RCC 7860 (cell line): ENCODE results near the gene GLRX.
"Not testable (repeated sequence)": the region's sequence is repeated elsewhere in the genome, so short reads cannot be mapped to it uniquely, and the experiment has no call there.

Experiments used
- DNase-seq: peaks from one replicate; pipeline ENCODE4 v3.0.0-alpha.2; 2015; ENCODE audit warnings: low spot score
- FAIRE-seq: peaks from 2 replicates; lab custom pipeline; 2012; peaks lifted over from hg19 to GRCh38; lab: Jason Lieb, UNC

The GLRX gene

DNA sequence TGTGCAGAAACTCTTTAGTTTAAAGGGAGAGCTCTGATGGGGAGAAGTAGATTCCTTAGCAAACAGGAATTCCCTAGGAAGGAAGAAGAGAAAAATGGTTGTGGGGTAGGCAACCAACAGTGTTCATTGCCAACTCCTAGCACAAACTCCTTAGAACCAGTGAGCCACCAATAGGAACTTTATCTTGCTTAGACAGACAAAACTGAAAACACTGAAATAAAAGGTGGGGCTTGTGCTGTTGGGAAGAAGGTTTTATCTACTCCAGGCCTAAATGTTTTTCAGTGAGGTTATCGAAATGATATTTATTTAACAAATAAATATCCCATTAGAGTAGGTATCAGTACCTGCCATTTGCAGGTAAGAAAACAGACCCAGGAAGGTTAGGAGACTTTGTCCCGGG is 7.7 kb upstream of the GLRX start:
- DNase-seq (no peak), FAIRE-seq (no peak)

DNA sequence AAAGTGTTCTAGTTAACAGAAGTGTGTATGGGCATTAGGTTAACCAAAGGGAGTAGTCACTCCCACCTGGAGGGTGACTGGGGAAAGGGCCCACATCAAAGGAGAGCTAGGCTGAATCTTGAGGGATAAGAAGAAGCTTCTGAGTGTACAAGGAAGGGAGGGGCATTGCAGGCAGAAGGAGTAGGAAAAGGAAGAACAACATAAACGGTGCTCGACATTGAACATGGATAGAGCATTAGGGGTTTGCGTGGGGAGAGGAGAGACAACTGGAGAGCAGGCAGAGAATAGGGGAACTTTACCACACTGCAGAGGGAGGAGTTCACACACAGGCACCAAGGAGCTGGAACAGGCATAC is 5.3 kb upstream of the GLRX start:
- DNase-seq (no peak), FAIRE-seq (no peak)

DNA sequence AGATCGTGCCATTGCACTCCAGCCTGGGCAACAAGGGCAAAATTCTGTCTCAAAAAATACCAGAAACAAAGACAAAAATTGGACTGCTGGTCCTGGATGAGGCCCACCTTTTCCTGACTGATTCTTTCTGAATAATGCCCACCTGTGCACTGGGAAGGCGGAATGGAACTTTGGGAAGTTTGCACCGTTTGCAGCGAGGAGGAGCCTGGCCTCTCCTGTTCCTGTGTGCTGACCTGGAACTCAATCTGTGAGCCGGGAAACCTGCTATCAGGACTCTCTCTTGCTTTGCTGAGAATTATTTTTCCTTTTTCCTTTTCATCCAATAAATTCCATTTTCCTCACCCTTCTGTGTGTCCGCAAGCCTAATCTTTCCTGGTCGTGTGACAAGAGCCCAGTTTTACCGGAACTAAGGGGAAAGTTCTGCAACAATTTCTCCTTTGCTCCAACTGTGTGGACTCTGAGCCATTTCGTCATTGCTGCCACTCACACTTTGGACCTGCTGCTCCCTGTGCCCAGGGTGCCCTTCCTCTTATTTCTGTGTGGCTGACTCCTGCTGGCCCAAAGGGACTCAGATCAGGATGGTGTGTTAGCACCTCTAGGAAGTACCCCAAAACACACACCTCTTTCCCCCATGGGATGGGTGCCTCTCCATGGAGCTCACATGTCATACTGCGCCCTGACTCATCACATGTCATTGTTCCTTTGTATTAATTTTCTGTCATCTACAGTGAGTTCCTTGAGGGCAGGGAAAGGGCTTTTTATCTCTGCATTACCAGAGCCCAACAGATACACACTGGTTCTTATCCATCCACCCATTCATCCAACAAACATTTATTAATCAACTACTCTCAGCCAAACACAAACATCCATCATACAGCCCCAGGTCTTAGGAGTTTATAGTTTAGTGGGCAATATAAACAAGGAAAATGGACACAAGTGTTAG is 4.7 kb upstream of the GLRX start:
- FAIRE-seq: no peak
- DNase-seq: no peak

DNA sequence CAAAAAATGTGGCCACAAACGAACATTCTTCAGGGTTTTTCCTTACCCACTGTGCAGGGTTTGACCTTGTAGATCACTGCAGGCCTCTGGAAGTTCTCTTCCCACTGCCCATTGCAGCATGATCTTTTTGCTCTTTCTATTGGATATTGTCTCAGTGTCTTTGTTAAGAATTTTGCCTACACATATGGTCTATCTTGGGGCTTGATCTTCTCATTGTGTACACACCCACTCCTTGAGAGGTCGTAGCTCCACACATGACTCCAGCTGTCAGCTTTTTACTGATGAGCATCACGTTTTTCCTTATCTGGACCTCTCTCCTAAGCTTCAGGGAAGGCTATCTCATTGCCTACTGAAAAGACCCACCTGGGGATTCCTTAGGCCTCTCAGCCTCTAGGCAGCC is 3.0 kb upstream of the GLRX start:
- no peak for DNase-seq
- FAIRE-seq: no peak

DNA sequence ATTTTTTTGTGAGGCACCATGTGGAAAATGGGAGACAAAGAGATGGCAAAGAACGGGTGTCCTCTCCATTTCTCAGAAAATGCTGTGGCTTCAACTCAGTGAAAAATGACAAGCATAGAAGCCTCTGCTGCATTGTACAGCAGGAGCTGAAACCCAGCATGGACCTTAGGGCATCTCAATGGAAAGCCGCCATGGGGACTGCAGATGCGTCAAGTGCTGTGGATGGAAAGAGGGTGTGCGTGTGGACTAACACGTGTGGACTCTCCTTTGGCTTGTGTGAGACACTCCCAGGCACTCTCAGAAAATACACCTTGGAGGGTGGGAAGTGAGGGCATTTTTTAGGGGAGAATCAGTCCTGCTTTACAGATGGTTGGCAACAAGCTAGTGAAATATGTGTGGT is 2.2 kb upstream of the GLRX start:
- FAIRE-seq: no peak

DNA sequence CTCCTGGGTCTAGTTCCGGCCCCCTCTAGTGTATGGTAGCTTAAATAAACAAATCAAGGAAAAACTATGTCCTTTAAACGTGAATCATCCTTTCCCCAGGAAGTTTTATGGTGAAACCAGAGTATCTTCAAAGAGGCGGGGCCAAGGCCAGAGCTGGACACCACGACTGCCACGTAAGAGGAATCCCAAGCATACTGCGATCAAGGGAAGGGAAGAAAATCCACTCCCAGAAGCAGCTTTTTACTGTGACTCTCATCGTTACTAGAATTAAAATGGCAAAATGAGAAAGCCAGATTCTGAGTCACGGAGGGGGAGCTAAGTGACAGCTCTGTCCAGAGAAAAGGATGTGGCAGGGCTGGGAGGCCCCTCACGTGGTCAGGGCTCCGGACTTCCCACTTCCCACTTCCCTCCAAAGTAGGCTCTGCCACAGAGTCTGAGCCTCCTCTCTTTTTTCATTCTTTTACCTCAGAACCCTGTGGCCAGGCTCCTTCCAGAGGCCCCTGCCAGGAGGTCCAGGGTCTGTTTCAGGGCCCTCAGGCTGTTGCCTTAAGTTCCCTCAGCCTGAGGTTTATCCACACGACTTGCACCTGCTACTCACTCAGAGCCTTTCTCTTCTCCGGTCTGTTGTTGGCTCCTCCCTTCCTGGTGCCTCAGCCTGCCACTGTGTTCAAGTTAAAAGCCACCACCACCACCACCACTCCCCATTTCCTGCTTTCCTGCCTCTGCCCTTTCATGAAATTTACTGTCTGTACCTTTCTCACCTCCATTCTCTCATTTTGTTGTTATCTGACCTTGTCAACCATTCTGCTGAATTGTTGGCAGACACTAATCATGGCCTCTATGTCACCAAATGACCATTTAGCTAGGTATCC is 1.4 kb upstream of the GLRX start:
- peak; percentile 74 for DNase-seq

More for the DNA sequence above, 2.2 kb upstream of the GLRX start:
- no peak for DNase-seq

DNA sequence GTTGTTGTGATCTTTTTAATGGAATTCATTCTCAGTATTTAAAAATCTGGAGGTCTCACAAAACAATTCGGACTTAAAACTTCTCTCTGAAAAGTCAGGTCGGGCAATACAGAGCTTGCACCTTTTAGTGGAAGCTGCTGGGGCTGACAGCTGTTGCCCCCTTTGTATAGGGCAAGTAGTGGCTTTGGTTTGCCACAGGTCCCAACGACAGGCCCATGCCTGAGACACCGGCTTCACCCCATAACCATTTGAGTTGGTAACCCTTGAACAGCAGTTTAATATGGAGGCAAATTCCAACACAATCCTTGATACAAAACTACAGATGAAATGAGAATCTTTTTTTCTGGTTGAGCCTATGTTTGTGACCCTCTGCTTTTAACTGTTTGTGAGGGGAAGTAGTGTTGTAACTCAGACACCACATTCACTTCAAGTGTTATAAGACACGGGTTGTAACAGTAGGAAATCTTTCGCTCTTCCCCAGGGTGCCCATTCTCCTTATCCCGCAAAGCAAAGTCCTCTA is 752 bp upstream of the GLRX start:
- no peak for DNase-seq
- no peak for FAIRE-seq

More for the DNA sequence above, 1.4 kb upstream of the GLRX start:
- FAIRE-seq: no peak

DNA sequence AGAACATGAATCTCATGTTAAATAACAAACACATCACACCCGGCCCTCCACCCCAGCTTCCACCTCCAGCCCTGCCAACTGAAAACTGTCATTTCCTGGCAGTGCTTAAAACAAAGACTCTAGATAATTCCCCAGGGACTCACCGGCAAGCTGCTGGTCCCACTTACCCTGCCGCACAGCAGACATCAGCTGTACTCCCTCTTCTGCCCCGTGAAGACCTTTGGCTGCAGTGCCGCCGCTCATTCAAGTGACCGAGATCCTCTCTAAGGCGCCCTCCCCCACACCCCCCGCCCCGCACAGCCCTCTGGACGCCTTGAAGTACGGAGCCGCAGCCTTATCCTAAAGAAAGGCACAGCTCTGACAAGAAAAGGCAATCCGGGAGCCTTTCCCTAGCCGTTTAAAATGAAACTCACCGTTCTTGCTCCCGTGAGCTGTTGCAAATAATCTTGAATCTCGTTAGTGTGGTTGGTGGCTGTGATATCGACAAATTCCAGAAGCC is 434 bp downstream of the GLRX start:
- no peak for DNase-seq
- FAIRE-seq: no peak

DNA sequence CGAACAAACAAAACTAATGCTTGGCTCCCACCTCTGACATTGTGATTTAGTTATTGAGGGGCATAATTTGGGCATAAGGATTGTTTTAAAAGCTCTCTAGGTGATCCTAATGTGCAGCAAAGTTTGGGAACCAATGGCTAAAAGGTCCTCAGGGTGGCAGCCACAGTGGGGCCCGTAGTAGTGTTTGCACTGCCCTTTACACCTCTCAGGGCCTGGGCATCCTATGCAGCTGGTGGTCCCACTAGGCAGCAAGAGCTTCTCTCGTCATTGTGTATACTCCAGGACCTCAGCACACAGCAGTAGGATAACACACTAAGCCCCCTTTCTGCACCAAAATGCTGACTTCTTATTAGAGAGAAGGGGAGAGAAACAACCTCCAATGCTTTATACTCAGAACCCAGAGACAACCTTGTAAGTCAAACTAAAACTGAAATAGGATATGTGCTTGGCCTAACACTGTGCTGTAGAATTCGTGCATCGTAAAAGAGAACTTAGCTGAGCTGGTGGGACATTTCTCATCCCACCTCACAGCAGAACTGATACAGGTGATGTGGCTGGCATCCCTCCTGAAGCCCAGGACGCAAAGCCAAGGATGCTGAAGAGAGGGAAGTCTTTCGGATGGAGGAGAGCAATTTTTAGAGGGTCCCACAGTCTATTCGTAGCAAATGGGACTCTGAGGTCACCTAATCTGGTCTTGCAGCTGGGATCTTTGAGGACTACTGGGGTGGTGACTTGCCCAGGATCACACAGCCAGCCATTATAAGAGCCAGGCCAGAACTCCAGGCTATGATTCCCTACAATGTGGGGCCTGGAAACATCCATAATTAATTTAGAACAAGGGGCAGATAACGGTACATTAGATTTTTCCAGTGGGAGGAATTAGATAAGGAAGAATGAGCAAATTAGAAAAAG is 1.2 kb downstream of the GLRX start:
- FAIRE-seq (no peak), DNase-seq (no peak)

DNA sequence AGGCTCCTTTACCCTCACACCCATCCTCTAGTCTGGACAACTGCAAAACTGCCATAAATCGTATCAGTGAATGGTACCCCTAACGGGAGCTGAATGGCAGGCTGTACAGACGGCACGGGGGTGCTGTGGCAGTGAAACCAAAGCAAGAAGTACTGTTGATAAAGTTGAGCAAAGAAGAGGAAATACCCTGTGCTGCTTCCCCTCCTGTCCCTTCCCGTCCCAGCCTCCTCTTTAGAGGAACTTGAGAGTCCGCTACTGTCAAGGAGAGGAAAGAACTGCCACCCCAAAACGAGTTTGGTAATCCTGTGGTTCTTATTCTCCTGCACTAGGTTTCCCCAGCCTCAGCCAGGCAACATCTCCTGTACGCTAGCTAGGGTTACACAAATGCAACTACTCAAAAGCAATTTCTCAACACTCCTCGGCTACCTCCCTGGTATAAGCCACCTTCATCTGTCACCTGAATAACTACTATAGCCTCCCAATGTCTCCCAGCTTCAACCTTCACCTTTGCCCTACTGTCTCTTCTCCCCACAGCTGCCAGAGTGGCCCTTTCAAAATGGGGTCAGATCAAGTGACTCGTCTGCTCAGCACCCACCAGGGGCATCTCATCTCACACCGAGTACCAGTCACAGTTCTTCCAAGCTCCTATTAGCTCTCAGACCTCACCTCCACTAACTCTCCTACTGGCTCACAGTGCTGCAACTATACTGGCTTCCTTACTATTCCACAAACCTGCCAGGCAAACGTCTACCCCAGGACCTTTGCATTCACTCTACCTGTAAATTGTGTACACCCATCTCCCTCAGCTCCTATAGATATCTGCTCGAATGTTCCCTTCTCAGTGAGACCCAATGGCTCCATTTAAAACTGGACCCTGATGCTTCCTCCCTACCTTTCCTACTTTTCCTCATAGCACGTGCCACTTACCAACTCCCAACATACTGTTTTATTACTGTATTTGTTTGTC is 4.1 kb downstream of the GLRX start:
- DNase-seq: no peak

DNA sequence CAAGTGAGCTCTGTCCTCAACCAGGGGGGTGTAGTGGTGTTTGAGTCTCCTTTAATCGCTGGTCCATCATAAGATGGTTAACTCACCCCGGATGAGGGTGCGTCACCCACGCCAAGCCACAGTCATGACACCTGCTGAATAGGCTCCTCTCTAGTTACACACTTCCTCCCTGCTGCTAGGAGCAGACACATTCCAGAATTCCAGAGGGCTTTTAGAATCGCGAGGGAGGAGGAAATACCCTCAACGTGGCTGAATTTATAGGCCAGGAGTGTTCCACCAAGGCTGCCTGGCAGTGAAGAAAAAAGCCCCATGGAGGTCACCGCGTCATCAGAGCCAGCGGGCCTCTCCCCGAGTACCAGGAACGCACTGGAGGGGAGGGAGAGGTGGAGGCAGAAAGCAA is 5.1 kb downstream of the GLRX start:
- DNase-seq: peak; percentile 81

More for the DNA sequence above, 4.1 kb downstream of the GLRX start:
- no peak for FAIRE-seq

DNA sequence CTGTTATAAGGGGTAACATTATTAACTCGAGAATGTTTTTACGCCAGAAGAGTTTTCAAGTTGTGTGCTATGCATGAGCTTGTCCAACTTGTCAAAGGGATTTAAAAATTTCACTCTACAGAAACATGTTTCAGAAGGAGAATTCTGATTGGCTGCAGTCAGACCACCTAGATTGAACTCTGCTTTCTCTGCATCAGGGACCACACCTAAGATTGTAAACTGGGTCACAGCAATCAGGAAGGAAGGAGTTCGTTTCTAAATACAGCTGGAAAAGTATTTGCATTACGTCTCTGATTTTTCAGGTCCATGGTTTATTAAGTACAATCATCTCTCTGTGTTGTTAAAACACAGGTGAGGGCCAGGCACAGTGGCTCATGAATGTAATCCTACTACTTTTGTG is 5.8 kb downstream of the GLRX start:
- DNase-seq (no peak), FAIRE-seq (no peak)

More for the DNA sequence above, 5.1 kb downstream of the GLRX start:
- no peak for FAIRE-seq

DNA sequence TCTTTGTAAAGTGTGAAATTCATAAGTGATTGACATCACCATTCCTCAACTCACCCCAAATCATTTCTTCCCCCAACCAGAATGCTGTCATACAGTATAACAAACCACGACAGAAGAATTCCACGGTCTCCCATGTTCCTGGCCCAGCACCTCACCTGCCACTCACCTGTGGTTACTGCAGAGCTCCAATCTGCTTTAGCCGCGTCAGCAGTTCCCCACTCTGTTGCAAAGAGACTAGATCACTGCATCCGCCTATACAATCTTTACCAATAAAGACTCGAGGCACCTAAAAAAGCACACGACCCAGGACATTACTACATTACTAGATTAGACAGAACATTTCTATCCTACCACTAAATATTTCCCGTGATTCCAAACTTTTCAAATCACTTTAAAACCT is 6.2 kb downstream of the GLRX start:
- FAIRE-seq (no peak), DNase-seq (no peak)

DNA sequence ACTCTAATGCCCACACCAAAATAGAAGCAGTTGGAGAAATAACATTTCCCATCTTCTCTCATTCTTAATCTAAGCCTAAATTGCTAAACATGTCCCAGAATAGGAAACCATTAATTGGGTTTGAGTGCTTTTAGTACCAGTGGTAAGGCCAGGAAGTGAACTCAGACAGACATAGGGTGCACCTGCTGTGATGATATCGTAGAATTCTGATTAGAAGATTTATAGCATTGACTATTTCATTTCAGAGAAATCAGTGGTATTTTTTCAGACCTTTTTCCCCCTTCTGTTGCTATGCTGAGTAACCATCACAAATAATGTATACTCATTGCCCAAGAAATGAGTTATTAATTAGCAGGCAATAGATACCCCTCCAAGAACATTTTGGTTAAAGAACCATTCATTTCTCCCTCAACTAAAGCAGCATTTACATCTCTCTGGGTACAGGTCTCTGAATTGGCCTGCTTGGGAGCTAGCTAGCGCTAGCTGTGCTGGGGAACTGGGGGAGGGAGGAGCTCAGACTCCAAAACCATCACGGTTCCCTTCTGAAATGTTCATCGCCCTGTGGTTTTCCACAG is 7.3 kb downstream of the GLRX start:
- DNase-seq (no peak), FAIRE-seq (no peak)

DNA sequence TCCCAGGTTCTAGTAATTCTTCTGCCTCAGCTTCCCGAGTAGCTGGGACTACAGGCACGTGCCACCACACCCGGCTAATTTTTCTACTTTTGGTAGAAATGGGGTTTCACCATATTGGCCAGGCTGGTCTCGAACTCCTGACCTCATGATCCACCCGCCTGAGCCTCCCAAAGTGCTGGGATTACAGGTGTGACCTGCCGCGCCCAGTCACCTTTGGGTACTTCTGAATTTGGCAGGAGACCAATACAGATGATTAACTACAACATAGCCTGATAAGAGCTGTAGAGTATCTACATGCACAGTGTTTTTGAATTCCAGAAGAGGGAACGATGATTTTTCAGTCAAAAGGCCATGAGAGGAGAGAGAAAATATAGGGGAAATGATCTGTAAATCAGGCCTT is 9.5 kb downstream of the GLRX start:
- not testable (repeated sequence) for FAIRE-seq, DNase-seq

DNA sequence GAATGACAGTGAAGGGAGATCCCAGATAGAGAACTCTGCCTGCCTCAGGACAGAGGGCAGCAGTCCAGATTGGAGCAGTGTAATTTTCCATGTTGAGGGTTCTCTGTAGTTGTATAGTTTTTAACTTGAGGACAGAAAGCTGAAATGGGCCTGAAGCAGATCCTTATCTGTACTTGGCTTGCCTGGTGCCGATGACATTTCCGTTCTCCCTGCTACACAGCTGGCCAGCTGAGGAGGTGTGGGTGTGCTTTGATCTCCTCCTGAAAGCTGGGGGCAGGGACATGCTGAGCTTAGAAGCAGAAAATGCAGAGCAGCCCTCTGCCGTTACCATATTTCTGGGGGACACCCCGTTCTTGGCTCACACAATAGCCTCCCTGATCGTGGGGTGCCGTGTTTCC is 10.5 kb downstream of the GLRX start:
- FAIRE-seq: no peak
- no peak for DNase-seq

DNA sequence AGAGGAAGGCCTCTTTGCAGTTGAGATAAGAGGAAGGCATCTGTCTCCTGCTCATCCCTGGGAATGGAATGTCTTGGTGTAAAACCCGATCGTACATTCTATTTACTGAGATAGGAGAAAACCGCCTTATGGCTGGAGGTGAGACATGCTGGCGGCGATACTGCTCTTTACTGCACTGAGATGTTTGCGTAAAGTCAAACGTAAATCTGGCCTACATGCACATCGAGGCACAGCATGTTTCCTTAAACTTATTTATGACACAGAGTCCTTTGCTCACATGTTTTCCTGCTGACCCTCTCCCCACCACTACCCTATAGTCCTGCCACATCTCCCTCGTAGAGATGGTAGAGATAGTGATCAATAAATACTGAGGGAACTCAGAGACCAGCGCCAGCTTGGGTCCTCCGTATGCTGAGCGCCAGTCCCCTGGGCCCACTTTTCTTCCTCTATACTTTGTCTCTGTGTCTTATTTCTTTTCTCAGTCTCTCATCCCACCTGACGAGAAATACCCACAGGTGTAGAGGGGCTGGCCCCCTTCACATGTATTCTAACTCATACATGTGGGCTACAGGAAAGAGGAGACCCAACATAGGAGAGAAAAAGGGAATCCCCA is 11.0 kb downstream of the GLRX start:
- not testable (repeated sequence) for FAIRE-seq

DNA sequence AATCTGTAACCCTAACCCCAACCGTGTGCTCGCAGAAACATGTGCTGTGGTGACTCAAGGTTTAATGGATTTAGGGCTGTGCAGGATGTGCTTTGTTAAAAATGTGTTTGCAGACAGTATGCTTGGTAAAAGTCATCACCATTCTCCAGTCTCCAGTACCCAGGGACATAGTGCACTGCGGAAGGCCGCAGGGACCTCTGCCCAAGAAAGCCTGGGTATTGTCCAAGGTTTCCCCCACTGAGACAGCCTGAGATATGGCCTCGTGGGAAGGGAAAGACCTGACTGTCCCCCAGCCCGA is 11.5 kb downstream of the GLRX start:
- peak; percentile 35 for DNase-seq
- not testable (repeated sequence) for FAIRE-seq

More for the DNA sequence above, 11.0 kb downstream of the GLRX start:
- DNase-seq: not testable (repeated sequence)
